ENCODE results near the gene ZNF710. TPM values are rescaled to one million over a fixed set of nuclear protein-coding genes. Genes with fewer than 3 reads are reported as not detected.
A peak's percentile ranks its signal among the peaks of the same experiment; 100 is the strongest.

Gene ZNF710
- total RNA-seq, 3 donors from 2014 or later (not counting 1 experiment from before 2014, with no cell fraction given): 26.5 to 43.1 (median 26.6) TPM

DNA sequence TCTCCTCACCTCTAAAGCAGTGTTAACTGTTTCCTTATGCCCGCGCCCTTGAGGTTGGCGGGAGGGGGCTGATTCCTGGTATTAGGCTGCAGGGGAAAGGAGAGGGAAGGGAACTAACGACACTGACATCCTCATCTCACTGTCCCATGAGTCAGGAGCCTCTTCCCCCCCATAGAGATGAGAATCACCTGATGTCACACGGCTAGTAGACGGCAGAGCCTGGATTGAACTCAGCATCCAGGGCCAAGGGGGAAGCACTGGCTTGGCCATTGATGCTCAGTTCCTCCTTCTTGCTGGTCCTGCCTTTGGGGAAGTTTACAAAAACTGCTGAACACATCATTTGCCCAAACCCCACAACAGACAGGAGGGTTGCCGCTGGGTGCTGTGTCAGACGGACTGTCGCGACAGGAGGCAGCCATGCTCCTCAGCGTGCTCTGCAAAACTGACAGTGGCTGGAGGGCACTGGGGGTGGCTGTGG is 62.7 kb downstream of the ZNF710 start:
- H3K27me3 Mint-ChIP-seq (ENCODE audit: low read depth in 2 of 2): no peaks in the 10 kb centered on the region
- no peak for DNase-seq
- TF ChIP-seq, protein P1, sequence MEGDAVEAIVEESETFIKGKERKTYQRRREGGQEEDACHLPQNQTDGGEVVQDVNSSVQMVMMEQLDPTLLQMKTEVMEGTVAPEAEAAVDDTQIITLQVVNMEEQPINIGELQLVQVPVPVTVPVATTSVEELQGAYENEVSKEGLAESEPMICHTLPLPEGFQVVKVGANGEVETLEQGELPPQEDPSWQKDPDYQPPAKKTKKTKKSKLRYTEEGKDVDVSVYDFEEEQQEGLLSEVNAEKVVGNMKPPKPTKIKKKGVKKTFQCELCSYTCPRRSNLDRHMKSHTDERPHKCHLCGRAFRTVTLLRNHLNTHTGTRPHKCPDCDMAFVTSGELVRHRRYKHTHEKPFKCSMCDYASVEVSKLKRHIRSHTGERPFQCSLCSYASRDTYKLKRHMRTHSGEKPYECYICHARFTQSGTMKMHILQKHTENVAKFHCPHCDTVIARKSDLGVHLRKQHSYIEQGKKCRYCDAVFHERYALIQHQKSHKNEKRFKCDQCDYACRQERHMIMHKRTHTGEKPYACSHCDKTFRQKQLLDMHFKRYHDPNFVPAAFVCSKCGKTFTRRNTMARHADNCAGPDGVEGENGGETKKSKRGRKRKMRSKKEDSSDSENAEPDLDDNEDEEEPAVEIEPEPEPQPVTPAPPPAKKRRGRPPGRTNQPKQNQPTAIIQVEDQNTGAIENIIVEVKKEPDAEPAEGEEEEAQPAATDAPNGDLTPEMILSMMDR (IDR thresholded peaks at IDR 0.05): no peak
- no peaks in the 10 kb centered on the region for H3K27me3 ChIP-seq (ENCODE audit: control insufficient read depth, insufficient read depth, low read length)
- H3K9me3 Mint-ChIP-seq: no peaks in the 10 kb centered on the region
- ATAC-seq: peak in 1 of 3 donors; percentile 37
- H3K9me3 ChIP-seq (ENCODE audit: control insufficient read depth, insufficient read depth, low read length): no peaks in the 10 kb centered on the region
- peaks cover 14 to 43% of the 10 kb centered on the region in 2 donors for H3K4me1 Mint-ChIP-seq
- peak overlapping the region in 1 of 2 donors; percentile 45 for H3K27ac Mint-ChIP-seq
- H3K36me3 Mint-ChIP-seq: no peaks in the 10 kb centered on the region
- H3K27ac ChIP-seq (ENCODE audit: low read length): peak overlapping the region; percentile 60
- H3K4me3 ChIP-seq (ENCODE audit: low read length): no peak overlapping the region
- intact Hi-C loops (cut with micrococcal nuclease): no loop called here
- H3K4me1 ChIP-seq (ENCODE audit: control insufficient read depth, insufficient read depth, low read length): peaks cover 67% of the 10 kb centered on the region
- peaks cover 11% of the 10 kb centered on the region for H3K36me3 ChIP-seq (ENCODE audit: control insufficient read depth, insufficient read depth, low read length)
- H3K4me3 Mint-ChIP-seq: no peak overlapping the region
- 62% methylated on average over 8 of the region's 11 CpGs for WGBS (ENCODE audit: insufficient coverage)

DNA sequence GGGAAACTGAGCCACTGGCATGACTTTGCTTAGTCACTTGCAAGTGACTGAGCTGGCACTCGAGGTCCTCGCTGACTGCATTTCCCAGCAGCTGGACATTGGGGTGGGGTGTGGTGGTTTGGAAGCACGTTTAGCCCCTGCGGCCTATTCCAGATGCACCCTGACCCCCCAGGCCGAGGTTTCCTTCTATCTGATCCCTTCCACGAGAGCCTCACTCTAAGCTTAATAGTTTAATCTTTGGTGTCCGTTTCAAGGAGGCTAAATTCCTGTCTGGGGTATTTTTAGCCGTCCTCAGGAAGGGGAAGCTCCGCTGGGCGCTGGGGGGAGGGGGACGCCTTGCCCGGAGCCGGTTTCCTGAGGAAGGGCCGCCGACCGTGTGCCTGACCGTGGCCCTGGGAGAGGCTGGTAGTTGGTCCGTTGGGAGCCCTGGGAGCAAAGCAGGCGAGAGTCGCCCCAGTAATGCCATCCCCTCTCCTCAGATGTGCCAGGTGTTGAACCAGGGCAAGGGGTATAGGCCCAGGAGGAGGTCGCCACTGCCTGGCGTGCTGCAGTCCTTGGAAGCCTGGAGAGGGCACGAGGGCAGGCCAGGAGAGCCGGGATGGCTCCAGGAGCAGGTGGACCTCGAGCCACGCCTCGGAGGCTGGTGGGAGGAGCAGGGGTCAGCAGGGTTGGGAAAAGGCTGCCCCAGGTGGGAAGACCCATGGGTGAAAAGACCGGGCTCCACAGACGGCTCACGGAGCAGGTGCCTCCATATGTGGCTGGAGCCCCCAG is 64.0 kb downstream of the ZNF710 start:
- peak overlapping the region in 1 of 2 donors; percentile 47 for H3K27ac Mint-ChIP-seq
- H3K36me3 Mint-ChIP-seq: no peaks in the 10 kb centered on the region
- H3K4me1 Mint-ChIP-seq: peaks cover 2 to 36% of the 10 kb centered on the region in 2 donors
- no peaks in the 10 kb centered on the region for H3K9me3 Mint-ChIP-seq
- no peaks in the 10 kb centered on the region for H3K27me3 Mint-ChIP-seq (ENCODE audit: low read depth in 2 of 2)
- H3K4me3 ChIP-seq (ENCODE audit: low read length): no peak overlapping the region
- TF ChIP-seq, protein P1 (IDR thresholded peaks at IDR 0.05): no peak
- intact Hi-C loops (cut with micrococcal nuclease): no loop called here
- no peaks in the 10 kb centered on the region for H3K27me3 ChIP-seq (ENCODE audit: control insufficient read depth, insufficient read depth, low read length)
- H3K36me3 ChIP-seq (ENCODE audit: control insufficient read depth, insufficient read depth, low read length): peaks cover 11% of the 10 kb centered on the region
- ATAC-seq: no peak
- 63% methylated on average over 29 of the region's 30 CpGs for WGBS (ENCODE audit: insufficient coverage)
- peaks cover 54% of the 10 kb centered on the region for H3K4me1 ChIP-seq (ENCODE audit: control insufficient read depth, insufficient read depth, low read length)
- no peak overlapping the region for H3K4me3 Mint-ChIP-seq
- H3K27ac ChIP-seq (ENCODE audit: low read length): no peak overlapping the region
- DNase-seq: no peak
- no peaks in the 10 kb centered on the region for H3K9me3 ChIP-seq (ENCODE audit: control insufficient read depth, insufficient read depth, low read length)

DNA sequence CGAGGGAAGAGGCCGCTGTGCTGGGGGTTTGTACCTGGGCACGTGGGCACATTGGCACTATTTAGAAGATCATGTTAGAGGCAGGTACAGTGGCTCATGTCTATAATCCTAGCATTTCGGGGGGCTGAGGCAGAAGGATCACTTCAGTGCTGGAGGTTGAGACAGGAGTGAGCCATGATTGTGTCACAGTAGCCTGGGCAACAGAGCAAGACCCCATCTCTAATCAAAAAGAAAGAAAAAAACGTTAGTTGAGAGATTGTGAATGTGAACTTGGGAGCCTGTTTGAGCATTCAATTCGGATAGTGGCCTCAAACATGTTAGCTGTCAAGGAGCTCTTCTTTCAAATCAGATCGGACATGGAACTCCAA is 64.5 kb downstream of the ZNF710 start:
- Mint-ChIP-seq H3K4me3 (no peak overlapping the region), H3K27me3 (ENCODE audit: low read depth in 2 of 2) (no peaks in the 10 kb centered on the region), H3K4me1 (peaks cover 0 to 34% of the 10 kb centered on the region in 2 donors), H3K27ac (peak overlapping the region in 1 of 2 donors; percentile 47), H3K36me3 (no peaks in the 10 kb centered on the region), H3K9me3 (no peaks in the 10 kb centered on the region)
- WGBS (ENCODE audit: insufficient coverage): 92% methylated on average over 7 of the region's 7 CpGs
- H3K4me3 ChIP-seq (ENCODE audit: low read length): no peak overlapping the region
- no peak overlapping the region for H3K27ac ChIP-seq (ENCODE audit: low read length)
- TF ChIP-seq, protein P1 (IDR thresholded peaks at IDR 0.05): no peak
- no peak for ATAC-seq
- H3K36me3 ChIP-seq (ENCODE audit: control insufficient read depth, insufficient read depth, low read length): peaks cover 11% of the 10 kb centered on the region
- DNase-seq: no peak
- intact Hi-C loops (cut with micrococcal nuclease): no loop called here
- no peaks in the 10 kb centered on the region for H3K27me3 ChIP-seq (ENCODE audit: control insufficient read depth, insufficient read depth, low read length)
- no peaks in the 10 kb centered on the region for H3K9me3 ChIP-seq (ENCODE audit: control insufficient read depth, insufficient read depth, low read length)
- H3K4me1 ChIP-seq (ENCODE audit: control insufficient read depth, insufficient read depth, low read length): peaks cover 52% of the 10 kb centered on the region
